ENCODE results near the gene SOX6. TPM values are rescaled to one million over a fixed set of nuclear protein-coding genes. Genes with fewer than 3 reads are reported as not detected.

Gene SOX6
- total RNA-seq, 4 donors from 2014 or later = 3.1 to 12.6 (median 7.6) TPM

DNA sequence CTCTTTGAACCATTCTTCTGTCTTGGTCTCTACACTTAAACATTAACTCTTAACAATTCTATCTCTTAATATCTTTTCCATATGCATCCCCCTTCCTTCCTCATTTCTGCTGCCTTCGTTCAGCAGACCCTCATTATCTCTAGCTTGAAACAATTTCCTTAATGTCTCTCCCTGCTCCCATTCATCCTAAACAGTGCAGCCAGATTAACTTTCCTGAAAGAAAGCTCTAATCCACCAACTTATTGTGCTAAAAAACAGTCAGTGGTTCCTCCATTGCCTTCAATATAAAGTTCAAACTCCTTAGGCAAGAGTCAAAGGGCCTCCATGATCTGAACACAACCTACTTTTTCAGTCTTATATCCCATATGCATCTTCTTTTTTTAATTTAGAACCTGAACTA, 42.5 kb downstream of the SOX6 start:
- TF ChIP-seq, protein P1, sequence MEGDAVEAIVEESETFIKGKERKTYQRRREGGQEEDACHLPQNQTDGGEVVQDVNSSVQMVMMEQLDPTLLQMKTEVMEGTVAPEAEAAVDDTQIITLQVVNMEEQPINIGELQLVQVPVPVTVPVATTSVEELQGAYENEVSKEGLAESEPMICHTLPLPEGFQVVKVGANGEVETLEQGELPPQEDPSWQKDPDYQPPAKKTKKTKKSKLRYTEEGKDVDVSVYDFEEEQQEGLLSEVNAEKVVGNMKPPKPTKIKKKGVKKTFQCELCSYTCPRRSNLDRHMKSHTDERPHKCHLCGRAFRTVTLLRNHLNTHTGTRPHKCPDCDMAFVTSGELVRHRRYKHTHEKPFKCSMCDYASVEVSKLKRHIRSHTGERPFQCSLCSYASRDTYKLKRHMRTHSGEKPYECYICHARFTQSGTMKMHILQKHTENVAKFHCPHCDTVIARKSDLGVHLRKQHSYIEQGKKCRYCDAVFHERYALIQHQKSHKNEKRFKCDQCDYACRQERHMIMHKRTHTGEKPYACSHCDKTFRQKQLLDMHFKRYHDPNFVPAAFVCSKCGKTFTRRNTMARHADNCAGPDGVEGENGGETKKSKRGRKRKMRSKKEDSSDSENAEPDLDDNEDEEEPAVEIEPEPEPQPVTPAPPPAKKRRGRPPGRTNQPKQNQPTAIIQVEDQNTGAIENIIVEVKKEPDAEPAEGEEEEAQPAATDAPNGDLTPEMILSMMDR (IDR thresholded peaks at IDR 0.05; ENCODE audit: low read depth) = no peak

DNA sequence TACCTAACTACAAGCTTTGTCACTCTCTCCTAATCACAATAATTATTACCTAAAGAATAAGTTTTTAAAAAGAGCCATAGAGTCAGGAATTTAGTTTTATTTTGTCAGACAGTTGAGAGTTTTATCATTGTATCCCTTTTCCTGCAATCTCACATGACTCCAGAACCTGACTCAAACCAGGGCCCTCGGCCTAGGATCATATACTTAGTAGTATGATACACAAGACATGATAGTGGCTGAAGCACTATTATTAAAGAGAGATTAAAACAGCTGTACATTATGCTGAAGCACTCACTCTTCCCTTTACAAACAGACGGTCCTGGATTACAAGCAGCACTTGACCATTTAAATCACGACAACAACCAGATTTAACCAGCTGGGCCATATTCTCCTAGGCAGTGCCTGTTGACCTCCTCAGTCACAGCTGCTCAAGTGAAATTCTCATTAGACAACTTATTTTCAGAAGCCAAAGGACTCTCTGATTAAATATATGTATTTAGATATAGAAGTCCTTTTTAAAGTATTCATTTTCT, 44.0 kb downstream of the SOX6 start:
- TF ChIP-seq, protein P1 (IDR thresholded peaks at IDR 0.05; ENCODE audit: low read depth) = no peak

DNA sequence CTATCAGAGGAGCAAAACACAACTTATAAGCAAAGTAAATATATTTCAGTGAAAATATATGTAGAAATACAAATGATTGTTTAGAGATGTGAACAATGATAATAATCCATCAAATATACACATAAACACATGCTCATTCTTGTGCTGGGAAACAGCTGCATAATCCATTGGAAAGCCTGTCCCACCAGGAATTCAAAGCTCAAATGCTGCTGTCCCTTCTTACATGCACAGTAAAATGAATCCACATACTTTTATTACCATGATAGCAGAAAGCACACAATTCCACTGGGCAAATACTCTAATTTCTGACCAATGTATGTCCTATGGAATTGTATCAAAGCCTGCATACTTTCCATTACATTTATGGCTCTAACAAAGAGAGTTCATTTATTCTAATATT, 44.5 kb downstream of the SOX6 start:
- TF ChIP-seq, protein P1 (IDR thresholded peaks at IDR 0.05; ENCODE audit: low read depth) = no peak

DNA sequence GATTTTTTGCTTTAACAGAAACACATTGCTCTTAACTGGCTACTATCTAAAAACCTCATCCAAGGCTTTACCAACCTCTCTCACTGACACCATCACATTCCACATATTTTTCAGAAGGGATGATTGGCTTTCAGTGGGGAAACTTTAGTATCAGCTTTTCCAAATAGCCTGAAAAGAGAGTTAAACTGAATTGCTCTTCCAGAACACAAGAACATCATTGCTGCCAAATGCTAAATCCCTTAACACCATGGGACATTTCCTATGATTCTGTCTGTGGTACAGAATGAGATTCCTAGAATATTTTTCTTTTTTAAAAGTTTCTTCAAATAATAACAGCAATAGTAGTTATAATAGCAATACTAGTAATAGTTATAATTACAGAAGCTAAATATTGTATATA, 45.4 kb downstream of the SOX6 start:
- TF ChIP-seq, protein P1 (IDR thresholded peaks at IDR 0.05; ENCODE audit: low read depth) = no peak

DNA sequence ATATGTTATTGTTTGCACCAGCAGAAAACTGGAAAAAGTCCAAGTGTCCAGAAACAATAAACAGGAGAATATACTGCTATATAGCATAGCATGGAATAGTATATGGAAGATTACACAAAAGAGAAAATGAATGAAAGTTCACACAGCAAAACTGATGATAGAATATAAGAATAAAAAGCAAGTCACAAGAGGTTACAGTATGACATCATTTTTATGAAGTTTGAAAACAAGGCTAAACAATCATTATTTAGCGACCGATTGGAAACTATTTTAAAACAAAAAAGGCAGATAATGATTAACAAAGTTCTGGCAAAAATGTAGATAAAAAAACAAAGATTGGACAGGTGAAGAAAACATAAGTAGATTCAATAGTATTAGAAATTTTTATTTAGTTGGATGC, 47.1 kb downstream of the SOX6 start:
- TF ChIP-seq, protein P1 (IDR thresholded peaks at IDR 0.05; ENCODE audit: low read depth) = no peak

DNA sequence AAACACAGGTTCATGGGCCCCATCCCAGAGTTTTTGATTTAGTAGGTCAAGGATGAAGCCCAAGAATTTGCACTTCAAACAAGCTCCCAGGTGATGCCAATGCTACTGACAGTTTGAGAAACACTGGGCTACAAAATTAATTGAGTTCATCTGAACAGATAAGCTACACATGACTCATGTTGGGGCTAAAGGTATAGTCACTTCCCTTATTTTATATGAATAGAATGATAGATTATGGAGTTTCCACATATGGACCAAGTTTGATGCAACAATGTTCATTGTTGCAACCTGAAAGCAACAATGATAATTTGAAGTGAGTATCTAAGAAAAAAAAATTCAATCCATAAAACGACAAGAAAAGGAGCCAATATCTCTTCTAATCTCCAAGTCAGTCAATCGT, 54.9 kb downstream of the SOX6 start:
- TF ChIP-seq, protein P1 (IDR thresholded peaks at IDR 0.05; ENCODE audit: low read depth) = no peak

DNA sequence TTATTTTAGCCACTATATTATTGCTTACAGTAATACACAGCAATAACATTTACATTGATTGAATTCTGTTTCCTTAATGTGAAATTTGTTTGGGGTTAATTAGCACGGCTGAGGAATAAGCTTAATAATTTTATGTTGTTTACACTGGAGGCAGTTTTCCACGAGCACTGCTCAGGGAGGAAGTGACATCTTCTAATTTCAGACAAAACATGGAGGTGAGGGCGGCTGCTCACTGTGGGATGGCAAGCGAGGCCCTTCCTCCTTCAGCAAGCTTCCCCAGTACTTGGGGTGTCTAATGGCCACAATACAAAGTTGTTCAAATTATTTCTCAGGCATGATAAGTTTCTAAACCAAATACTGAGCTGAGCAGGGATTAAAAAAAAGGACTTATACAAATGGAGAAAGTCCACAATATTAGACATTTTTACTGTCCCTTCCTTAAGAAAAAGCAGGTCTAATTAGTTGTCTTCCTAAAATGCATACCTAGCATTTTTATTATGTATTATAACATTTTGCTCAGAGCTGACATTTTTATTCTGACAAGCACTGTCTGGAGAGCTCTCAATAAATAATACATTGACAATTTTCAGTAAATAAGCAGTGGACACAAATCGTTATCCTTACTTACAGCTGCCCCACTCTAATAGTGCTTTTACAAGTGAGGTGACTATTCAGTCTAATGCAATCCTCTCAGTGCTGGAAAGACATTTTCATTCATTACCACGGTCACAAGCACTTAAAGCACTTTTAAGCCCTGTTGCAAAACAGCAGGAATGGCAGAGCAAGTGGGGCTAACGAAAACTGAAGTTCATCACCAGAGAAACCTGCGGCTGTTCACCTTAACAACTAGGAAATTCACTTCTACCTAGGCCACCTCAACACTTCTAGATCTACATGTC, 56.2 kb downstream of the SOX6 start:
- TF ChIP-seq, protein P1 (IDR thresholded peaks at IDR 0.05; ENCODE audit: low read depth) = no peak
